GM18498 (cell line): ENCODE data around the gene VGLL4.
A peak's percentile ranks its signal among the peaks of the same experiment; 100 is the strongest.
"Not testable (repeated sequence)": the region's sequence is repeated elsewhere in the genome, so short reads cannot be mapped to it uniquely, and the experiment has no call there.

Experiments used
- ATAC-seq: cut with Tn5 transposase; IDR thresholded peaks from one replicate; pipeline ENCODE4 v1.9.1; 2021; ENCODE audit warnings: mild to moderate bottlenecking, moderate library complexity; ENCODE audit not compliant: unreplicated experiment

The VGLL4 gene

GRCh38 chr3:11607816-11608215 is 35.9 kb downstream of the VGLL4 start:
- no peak for ATAC-seq

GRCh38 chr3:11606865-11607440 is 36.8 kb downstream of the VGLL4 start:
- no peak for ATAC-seq

- ATAC-seq = no peak
Measured at GRCh38 chr3:11606090-11606784, 37.5 kb downstream of the VGLL4 start.

- ATAC-seq = no peak
Measured at GRCh38 chr3:11605398-11605797, 38.3 kb downstream of the VGLL4 start.

GRCh38 chr3:11604139-11604892 is 39.4 kb downstream of the VGLL4 start:
- ATAC-seq = no peak

GRCh38 chr3:11603628-11604027 is 40.1 kb downstream of the VGLL4 start:
- ATAC-seq = no peak

- no peak for ATAC-seq
Measured at GRCh38 chr3:11602886-11603527, 40.7 kb downstream of the VGLL4 start.

GRCh38 chr3:11602239-11602840 is 41.4 kb downstream of the VGLL4 start:
- ATAC-seq = no peak

GRCh38 chr3:11601446-11602238 is 42.1 kb downstream of the VGLL4 start:
- peak; percentile 94 for ATAC-seq

GRCh38 chr3:11600501-11601282 is 43.0 kb downstream of the VGLL4 start:
- no peak for ATAC-seq

- ATAC-seq = no peak
Measured at GRCh38 chr3:11596387-11596786, 47.3 kb downstream of the VGLL4 start.

GRCh38 chr3:11595024-11595423 is 48.7 kb downstream of the VGLL4 start:
- ATAC-seq = not testable (repeated sequence)

GRCh38 chr3:11593318-11594034 is 50.2 kb downstream of the VGLL4 start:
- no peak for ATAC-seq

- ATAC-seq = no peak
Measured at GRCh38 chr3:11592445-11593298, 51.0 kb downstream of the VGLL4 start.

GRCh38 chr3:11591391-11592282 is 52.1 kb downstream of the VGLL4 start:
- no peak for ATAC-seq

GRCh38 chr3:11591002-11591355 is 52.7 kb downstream of the VGLL4 start:
- ATAC-seq = no peak

GRCh38 chr3:11589706-11590105 is 54.0 kb downstream of the VGLL4 start:
- ATAC-seq = no peak
